ENCODE results near the gene SLC5A5. TPM values are rescaled to one million over a fixed set of nuclear protein-coding genes. Genes with fewer than 3 reads are reported as not detected.

The SLC5A5 gene
- total RNA-seq, 6 experiments from 2014 or later: not detected

- no peak for DNase-seq
- Mint-ChIP-seq H3K9me3 (no peaks in the 10 kb centered on the region), H3K4me3 (no peak overlapping the region), H3K36me3 (ENCODE audit: low read depth) (no peaks in the 10 kb centered on the region), H3K27ac (no peak overlapping the region), H3K4me1 (ENCODE audit: low read depth) (no peaks in the 10 kb centered on the region), H3K27me3 (ENCODE audit: insufficient read depth) (peaks cover 36% of the 10 kb centered on the region)
- TF ChIP-seq, protein P1, sequence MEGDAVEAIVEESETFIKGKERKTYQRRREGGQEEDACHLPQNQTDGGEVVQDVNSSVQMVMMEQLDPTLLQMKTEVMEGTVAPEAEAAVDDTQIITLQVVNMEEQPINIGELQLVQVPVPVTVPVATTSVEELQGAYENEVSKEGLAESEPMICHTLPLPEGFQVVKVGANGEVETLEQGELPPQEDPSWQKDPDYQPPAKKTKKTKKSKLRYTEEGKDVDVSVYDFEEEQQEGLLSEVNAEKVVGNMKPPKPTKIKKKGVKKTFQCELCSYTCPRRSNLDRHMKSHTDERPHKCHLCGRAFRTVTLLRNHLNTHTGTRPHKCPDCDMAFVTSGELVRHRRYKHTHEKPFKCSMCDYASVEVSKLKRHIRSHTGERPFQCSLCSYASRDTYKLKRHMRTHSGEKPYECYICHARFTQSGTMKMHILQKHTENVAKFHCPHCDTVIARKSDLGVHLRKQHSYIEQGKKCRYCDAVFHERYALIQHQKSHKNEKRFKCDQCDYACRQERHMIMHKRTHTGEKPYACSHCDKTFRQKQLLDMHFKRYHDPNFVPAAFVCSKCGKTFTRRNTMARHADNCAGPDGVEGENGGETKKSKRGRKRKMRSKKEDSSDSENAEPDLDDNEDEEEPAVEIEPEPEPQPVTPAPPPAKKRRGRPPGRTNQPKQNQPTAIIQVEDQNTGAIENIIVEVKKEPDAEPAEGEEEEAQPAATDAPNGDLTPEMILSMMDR (IDR thresholded peaks at IDR 0.05): no peak
Observed at GRCh38 chr19:17872251-17873001, 681 bp downstream of the SLC5A5 start.

DNA sequence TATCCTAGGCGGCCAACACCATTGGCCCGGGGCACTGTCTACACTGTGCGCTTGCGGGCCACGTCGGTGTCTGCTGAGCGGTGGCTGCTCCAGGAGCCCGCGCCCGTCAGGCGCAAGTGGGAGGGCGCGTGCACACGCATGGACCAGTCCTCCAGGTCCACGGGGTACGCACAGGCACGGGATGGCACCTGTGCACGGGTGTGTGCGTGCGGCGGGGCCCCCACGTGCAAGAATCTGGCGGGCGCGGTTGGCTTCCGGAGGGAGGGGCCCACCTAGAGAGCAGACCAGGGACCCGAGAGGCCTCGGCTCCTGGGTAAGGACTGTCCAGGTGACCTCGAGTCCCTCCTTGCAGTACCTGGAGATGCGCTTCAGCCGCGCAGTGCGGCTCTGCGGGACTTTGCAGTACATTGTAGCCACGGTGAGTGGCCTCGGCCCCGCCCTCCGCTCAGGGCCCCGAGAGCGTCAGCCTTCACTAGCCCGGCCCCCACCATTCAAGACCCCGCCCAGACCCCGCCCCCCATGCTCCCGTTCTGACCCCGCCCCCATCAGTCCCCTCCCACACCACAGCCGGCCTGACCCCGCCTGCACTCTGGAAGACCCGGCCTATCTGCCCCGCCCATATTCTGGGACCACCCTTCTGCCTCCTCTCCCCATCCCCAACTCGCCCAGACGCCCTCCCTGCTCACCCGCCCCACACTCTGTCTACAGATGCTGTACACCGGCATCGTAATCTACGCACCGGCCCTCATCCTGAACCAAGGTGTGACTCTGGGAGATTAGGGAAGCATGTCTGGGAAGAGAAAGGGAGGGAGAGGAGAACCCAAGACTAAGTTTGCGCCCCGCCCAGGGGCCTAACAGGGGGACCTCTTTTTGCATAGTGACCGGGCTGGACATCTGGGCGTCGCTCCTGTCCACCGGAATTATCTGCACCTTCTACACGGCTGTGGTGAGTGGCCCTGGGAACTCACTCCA, 2.3 kb downstream of the SLC5A5 start:
- TF ChIP-seq, protein P1 (IDR thresholded peaks at IDR 0.05): no peak
- H3K36me3 Mint-ChIP-seq (ENCODE audit: low read depth): no peaks in the 10 kb centered on the region
- no peaks in the 10 kb centered on the region for H3K9me3 Mint-ChIP-seq
- no peaks in the 10 kb centered on the region for H3K4me1 Mint-ChIP-seq (ENCODE audit: low read depth)
- DNase-seq: no peak
- H3K4me3 Mint-ChIP-seq: no peak overlapping the region
- H3K27ac Mint-ChIP-seq: no peak overlapping the region
- peaks cover 35% of the 10 kb centered on the region for H3K27me3 Mint-ChIP-seq (ENCODE audit: insufficient read depth)

GRCh38 chr19:17874758-17875135, 3.0 kb downstream of the SLC5A5 start:
- Mint-ChIP-seq H3K4me3 (no peak overlapping the region), H3K9me3 (no peaks in the 10 kb centered on the region), H3K36me3 (ENCODE audit: low read depth) (no peaks in the 10 kb centered on the region), H3K27me3 (ENCODE audit: insufficient read depth) (peaks cover 34% of the 10 kb centered on the region), H3K27ac (no peak overlapping the region), H3K4me1 (ENCODE audit: low read depth) (no peaks in the 10 kb centered on the region)
- TF ChIP-seq, protein P1 (IDR thresholded peaks at IDR 0.05): no peak
- no peak for DNase-seq

DNA sequence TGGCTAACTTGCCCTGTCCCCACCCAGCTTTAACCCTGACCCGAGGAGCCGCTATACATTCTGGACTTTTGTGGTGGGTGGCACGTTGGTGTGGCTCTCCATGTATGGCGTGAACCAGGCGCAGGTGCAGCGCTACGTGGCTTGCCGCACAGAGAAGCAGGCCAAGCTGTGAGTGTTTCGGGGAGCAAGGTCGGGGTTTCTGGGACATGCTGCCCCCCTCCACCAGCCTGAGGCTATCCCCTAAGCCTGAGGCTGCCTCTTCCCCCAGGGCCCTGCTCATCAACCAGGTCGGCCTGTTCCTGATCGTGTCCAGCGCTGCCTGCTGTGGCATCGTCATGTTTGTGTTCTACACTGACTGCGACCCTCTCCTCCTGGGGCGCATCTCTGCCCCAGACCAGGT, 6.0 kb downstream of the SLC5A5 start:
- Mint-ChIP-seq H3K4me1 (ENCODE audit: low read depth) (no peaks in the 10 kb centered on the region), H3K27ac (no peak overlapping the region), H3K36me3 (ENCODE audit: low read depth) (no peaks in the 10 kb centered on the region), H3K4me3 (no peak overlapping the region), H3K9me3 (no peaks in the 10 kb centered on the region), H3K27me3 (ENCODE audit: insufficient read depth) (peaks cover 30% of the 10 kb centered on the region)
- no peak for DNase-seq
- TF ChIP-seq, protein P1 (IDR thresholded peaks at IDR 0.05): no peak

DNA sequence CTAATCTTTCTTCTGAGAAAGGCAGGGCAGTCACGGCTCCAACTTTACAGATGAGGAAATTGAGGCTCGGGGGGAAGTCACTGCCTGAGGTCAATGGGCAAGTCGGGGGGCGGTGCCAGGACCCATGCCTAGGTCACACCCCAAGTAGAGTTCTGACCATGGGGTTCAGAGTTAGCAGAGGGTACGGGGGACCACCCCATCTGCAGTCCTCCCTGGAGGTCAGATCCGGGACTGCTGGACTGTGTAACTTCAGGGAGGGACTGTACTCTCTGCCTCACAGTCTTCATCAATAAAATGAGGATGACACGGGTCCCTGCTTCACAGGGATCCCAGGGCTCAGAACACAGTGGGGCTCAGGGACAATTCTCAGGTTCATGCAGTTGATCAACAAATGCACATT, 7.7 kb downstream of the SLC5A5 start:
- Mint-ChIP-seq H3K4me1 (ENCODE audit: low read depth) (no peaks in the 10 kb centered on the region), H3K9me3 (no peaks in the 10 kb centered on the region), H3K27me3 (ENCODE audit: insufficient read depth) (peaks cover 25% of the 10 kb centered on the region), H3K36me3 (ENCODE audit: low read depth) (no peaks in the 10 kb centered on the region), H3K27ac (no peak overlapping the region), H3K4me3 (no peak overlapping the region)
- TF ChIP-seq, protein P1 (IDR thresholded peaks at IDR 0.05): no peak; the same call in 1 of the 2 replicates
- DNase-seq: no peak

Data from HFFc6 (cell line).